Astrocyte (in vitro differentiated cells and primary cell): ENCODE results near the gene BMPR1B.

Source experiments
- EZH2 ChIP-seq: IDR thresholded peaks from 2 replicates; pipeline ENCODE4 v1.6.1; 2012; ENCODE audit warnings: mild to moderate bottlenecking, low read length, inconsistent platforms; ENCODE audit not compliant: insufficient read depth
- TF ChIP-seq, protein P1 (sequence below): IDR thresholded peaks from 2 replicates; pipeline ENCODE4 v1.5.1; 2011; ENCODE audit warnings: low read depth, mild to moderate bottlenecking, inconsistent platforms, low read length, moderate library complexity; ENCODE audit not compliant: insufficient read depth

DNA sequence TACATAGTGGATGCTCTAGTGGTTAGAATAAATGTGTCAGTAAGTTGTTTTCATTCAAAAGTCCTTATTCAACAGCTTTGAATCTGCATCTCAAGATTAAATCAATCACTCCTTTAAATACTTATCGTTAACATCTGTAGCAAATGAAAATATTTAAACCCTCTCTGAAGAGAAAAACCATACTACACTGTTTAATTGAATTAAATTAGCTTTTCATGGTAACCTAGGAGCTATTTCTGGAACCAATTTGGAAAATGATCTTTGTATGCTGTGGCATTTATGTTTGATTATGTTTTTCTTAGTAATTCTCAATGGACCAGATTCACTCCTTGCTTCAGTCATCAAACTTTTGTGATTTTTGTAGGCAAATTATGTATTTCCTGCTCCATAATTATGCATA is 9.7 kb downstream of the BMPR1B start:
- TF ChIP-seq, protein P1, sequence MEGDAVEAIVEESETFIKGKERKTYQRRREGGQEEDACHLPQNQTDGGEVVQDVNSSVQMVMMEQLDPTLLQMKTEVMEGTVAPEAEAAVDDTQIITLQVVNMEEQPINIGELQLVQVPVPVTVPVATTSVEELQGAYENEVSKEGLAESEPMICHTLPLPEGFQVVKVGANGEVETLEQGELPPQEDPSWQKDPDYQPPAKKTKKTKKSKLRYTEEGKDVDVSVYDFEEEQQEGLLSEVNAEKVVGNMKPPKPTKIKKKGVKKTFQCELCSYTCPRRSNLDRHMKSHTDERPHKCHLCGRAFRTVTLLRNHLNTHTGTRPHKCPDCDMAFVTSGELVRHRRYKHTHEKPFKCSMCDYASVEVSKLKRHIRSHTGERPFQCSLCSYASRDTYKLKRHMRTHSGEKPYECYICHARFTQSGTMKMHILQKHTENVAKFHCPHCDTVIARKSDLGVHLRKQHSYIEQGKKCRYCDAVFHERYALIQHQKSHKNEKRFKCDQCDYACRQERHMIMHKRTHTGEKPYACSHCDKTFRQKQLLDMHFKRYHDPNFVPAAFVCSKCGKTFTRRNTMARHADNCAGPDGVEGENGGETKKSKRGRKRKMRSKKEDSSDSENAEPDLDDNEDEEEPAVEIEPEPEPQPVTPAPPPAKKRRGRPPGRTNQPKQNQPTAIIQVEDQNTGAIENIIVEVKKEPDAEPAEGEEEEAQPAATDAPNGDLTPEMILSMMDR: no peak
- no peak for TF ChIP-seq EZH2
